ENCODE results near the gene KDF1. TPM values are rescaled to one million over a fixed set of nuclear protein-coding genes. Genes with fewer than 3 reads are reported as not detected.

The KDF1 gene
- total RNA-seq, 1 donor from 2014 or later = 26.1 TPM

DNA sequence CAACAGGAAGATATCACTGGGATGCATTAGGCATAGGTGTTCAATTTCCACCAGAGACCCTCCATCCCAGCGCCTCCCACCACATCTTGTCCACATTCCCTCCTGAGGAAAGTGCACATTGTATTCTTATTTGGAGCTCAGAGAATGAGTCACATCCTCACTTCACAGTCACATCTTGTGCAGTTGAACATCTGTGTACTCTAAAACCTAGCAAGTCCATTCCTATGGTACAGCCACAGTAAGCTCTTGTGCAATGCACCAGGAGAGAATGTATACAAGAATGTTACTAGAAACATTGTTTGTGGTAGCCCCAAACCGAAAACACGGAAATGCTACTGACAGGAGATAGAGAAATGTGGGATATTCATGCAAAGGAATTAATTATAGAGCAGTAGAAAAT, 1.6 kb upstream of the KDF1 start:
- Mint-ChIP-seq H3K36me3 (ENCODE audit: insufficient read depth) (no peaks in the 10 kb centered on the region), H3K9me3 (ENCODE audit: low read depth) (no peaks in the 10 kb centered on the region), H3K27me3 (no peaks in the 10 kb centered on the region), H3K4me3 (ENCODE audit: low read depth) (peak overlapping the region; percentile 86), H3K4me1 (ENCODE audit: low read depth) (peaks cover 11% of the 10 kb centered on the region), H3K27ac (no peak overlapping the region)
- TF ChIP-seq, protein P1, sequence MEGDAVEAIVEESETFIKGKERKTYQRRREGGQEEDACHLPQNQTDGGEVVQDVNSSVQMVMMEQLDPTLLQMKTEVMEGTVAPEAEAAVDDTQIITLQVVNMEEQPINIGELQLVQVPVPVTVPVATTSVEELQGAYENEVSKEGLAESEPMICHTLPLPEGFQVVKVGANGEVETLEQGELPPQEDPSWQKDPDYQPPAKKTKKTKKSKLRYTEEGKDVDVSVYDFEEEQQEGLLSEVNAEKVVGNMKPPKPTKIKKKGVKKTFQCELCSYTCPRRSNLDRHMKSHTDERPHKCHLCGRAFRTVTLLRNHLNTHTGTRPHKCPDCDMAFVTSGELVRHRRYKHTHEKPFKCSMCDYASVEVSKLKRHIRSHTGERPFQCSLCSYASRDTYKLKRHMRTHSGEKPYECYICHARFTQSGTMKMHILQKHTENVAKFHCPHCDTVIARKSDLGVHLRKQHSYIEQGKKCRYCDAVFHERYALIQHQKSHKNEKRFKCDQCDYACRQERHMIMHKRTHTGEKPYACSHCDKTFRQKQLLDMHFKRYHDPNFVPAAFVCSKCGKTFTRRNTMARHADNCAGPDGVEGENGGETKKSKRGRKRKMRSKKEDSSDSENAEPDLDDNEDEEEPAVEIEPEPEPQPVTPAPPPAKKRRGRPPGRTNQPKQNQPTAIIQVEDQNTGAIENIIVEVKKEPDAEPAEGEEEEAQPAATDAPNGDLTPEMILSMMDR (IDR thresholded peaks at IDR 0.05; ENCODE audit: unreplicated experiment) = no peak
- no peak for DNase-seq (ENCODE audit: low spot score, unreplicated experiment)

DNA sequence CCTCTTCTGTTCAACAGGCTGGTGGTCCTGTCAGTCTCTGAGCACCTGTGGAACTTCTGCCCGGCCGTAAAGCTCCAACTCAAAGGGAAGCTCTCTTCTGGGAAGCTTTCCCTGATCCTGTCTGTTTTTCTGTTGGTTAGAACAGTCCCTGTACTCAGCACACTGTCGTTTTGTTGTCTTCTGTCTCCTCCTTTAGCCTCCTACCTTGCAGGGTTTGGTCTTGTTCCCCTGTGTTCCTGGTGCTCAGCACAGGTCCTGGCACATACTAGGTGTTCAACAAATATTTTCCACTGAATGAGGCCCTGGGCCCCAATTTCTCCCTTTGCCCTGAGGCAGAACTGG, 328 bp upstream of the KDF1 start:
- DNase-seq (ENCODE audit: low spot score, unreplicated experiment) = no peak
- TF ChIP-seq, protein P1 (IDR thresholded peaks at IDR 0.05; ENCODE audit: unreplicated experiment) = no peak
- Mint-ChIP-seq H3K27ac (peak overlapping the region; percentile 95), H3K9me3 (ENCODE audit: low read depth) (peaks cover 5% of the 10 kb centered on the region), H3K4me1 (ENCODE audit: low read depth) (peaks cover 11% of the 10 kb centered on the region), H3K27me3 (no peaks in the 10 kb centered on the region), H3K36me3 (ENCODE audit: insufficient read depth) (peaks cover 6% of the 10 kb centered on the region), H3K4me3 (ENCODE audit: low read depth) (peak overlapping the region; percentile 86)

DNA sequence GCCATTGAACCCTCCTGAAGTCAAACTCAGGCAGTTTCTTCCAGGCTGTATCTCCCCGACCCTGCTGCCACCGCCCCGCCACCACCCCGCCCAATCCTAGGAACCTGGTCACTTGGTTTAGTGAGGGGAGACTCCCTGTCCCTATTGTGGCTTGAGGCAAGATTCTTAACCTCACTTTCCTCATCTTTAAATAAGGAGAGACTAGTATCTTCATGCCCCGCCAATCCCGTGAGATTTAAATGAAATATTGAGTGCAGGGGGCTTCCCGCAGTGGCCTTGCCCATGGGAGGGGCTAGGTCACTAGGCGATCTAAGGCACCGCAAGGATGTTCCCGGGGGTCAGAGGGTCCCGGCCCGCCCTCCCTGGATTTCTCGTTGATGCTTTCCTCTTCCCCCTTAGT, 998 bp downstream of the KDF1 start:
- TF ChIP-seq, protein P1 (IDR thresholded peaks at IDR 0.05; ENCODE audit: unreplicated experiment) = no peak
- peaks cover 6% of the 10 kb centered on the region for H3K36me3 Mint-ChIP-seq (ENCODE audit: insufficient read depth)
- H3K4me1 Mint-ChIP-seq (ENCODE audit: low read depth) = peaks cover 11% of the 10 kb centered on the region
- peak overlapping the region; percentile 79 for H3K4me3 Mint-ChIP-seq (ENCODE audit: low read depth)
- peaks cover 5% of the 10 kb centered on the region for H3K9me3 Mint-ChIP-seq (ENCODE audit: low read depth)
- no peaks in the 10 kb centered on the region for H3K27me3 Mint-ChIP-seq
- DNase-seq (ENCODE audit: low spot score, unreplicated experiment) = no peak
- H3K27ac Mint-ChIP-seq = no peak overlapping the region

DNA sequence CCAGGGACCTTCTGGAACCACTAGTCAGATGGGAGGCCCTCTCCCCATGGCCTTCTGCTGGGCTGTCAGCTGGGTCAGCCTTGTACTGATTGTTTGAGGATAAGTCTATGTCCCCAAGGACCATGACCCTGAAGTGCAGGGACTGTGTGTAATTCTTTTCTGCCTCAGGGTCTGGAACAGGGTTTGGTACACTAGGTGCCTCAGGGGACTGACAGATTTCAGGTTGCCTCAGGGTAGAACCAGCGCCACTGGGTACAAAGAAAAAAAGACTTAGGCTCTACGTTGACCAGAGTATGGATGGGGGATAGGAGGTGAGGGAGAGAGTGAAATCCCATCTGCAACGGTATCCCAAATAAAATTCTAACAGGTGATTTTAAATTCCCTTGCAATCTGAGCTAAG, 3.0 kb downstream of the KDF1 start:
- Mint-ChIP-seq H3K27ac (no peak overlapping the region), H3K27me3 (no peaks in the 10 kb centered on the region), H3K4me3 (ENCODE audit: low read depth) (no peak overlapping the region), H3K9me3 (ENCODE audit: low read depth) (peaks cover 5% of the 10 kb centered on the region), H3K36me3 (ENCODE audit: insufficient read depth) (peaks cover 10% of the 10 kb centered on the region), H3K4me1 (ENCODE audit: low read depth) (peaks cover 11% of the 10 kb centered on the region)
- DNase-seq (ENCODE audit: low spot score, unreplicated experiment) = no peak
- TF ChIP-seq, protein P1 (IDR thresholded peaks at IDR 0.05; ENCODE audit: unreplicated experiment) = no peak

DNA sequence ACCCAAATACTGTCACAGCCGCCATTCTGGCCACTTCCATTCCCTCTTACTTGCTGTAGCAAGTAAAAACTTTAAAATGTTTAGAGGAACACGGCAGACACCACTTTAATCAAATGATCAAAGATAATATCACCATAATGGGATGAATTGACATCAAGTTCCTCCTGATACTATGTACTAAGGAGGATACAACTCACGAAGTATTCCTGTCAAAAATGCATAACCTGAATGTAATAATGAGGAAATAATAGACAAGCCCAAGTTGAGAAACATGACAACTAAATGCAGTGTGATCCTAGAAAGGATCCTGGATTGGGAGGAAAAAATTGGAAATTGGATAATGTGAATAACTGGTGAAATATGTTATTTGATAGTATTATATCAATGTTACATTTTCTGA, 3.9 kb downstream of the KDF1 start:
- no peak overlapping the region for H3K27ac Mint-ChIP-seq

More for the DNA sequence above, 3.9 kb downstream of the KDF1 start:
- no peak for DNase-seq (ENCODE audit: low spot score, unreplicated experiment)
- H3K4me1 Mint-ChIP-seq (ENCODE audit: low read depth) = peaks cover 11% of the 10 kb centered on the region
- H3K9me3 Mint-ChIP-seq (ENCODE audit: low read depth) = peaks cover 5% of the 10 kb centered on the region
- no peak overlapping the region for H3K4me3 Mint-ChIP-seq (ENCODE audit: low read depth)
- TF ChIP-seq, protein P1 (IDR thresholded peaks at IDR 0.05; ENCODE audit: unreplicated experiment) = no peak
- H3K36me3 Mint-ChIP-seq (ENCODE audit: insufficient read depth) = peaks cover 10% of the 10 kb centered on the region
- no peaks in the 10 kb centered on the region for H3K27me3 Mint-ChIP-seq
